Neural progenitor cell (in vitro differentiated cells): ENCODE results near the gene LRRC1. TPM values are rescaled to one million over a fixed set of nuclear protein-coding genes. Genes with fewer than 3 reads are reported as not detected.

ENCODE experiments used
- DNase-seq: peaks from one replicate; pipeline ENCODE4 v3.0.0-alpha.2; 2016; ENCODE audit warnings: low spot score
- H2AFZ ChIP-seq: fragments of 200-600 bp; sonication (generic); replicated peaks from 2 replicates; pipeline ENCODE4 v1.6.1; 2016; ENCODE audit warnings: antibody characterized with exemption
- H3F3A ChIP-seq: fragments of 200-600 bp; sonication (generic); 2 replicates; pipeline ENCODE4 v1.6.1; 2016; ENCODE audit warnings: antibody characterized with exemption, low read depth
- H3K27ac ChIP-seq: fragments of 200-600 bp; sonication (generic); 2 replicates; pipeline ENCODE4 v1.5.1; 2016; ENCODE audit warnings: mild to moderate bottlenecking
- H3K27me3 ChIP-seq: fragments of 200-600 bp; sonication (generic); 2 replicates; pipeline ENCODE4 v1.6.1; 2016; ENCODE audit warnings: mild to moderate bottlenecking, moderate library complexity
- H3K36me3 ChIP-seq: fragments of 200-600 bp; sonication (generic); 2 replicates; pipeline ENCODE4 v1.5.1; 2016
- H3K4me1 ChIP-seq: fragments of 200-600 bp; sonication (generic); 2 replicates; pipeline ENCODE4 v1.6.1; 2016; ENCODE audit warnings: mixed run types
- H3K4me2 ChIP-seq: fragments of 200-600 bp; sonication (generic); 2 replicates; pipeline ENCODE4 v1.6.1; 2016
- H3K4me3 ChIP-seq: fragments of 200-600 bp; sonication (generic); 2 replicates; pipeline ENCODE4 v1.5.1; 2016
- H3K79me2 ChIP-seq: fragments of 200-600 bp; sonication (generic); 2 replicates; pipeline ENCODE4 v1.6.1; 2016; ENCODE audit warnings: low read depth
- H3K9ac ChIP-seq: fragments of 200-600 bp; sonication (generic); 2 replicates; pipeline ENCODE4 v1.6.1; 2016
- H3K9me3 ChIP-seq: fragments of 200-600 bp; sonication (generic); 2 replicates; pipeline ENCODE4 v1.5.1; 2016; ENCODE audit warnings: low read depth
- H4K20me1 ChIP-seq: fragments of 200-600 bp; sonication (generic); 2 replicates; pipeline ENCODE4 v1.6.1; 2016; ENCODE audit warnings: low read depth
- H3K27ac Mint-ChIP-seq: 3 replicates; pipeline ENCODE4 v1.8.0; 2021; ENCODE audit warnings: mixed read lengths
- H3K27me3 Mint-ChIP-seq: 2 replicates; pipeline ENCODE4 v1.8.0; 2022; ENCODE audit warnings: low read depth, mild to moderate bottlenecking, inconsistent platforms, moderate library complexity, mixed read lengths; ENCODE audit not compliant: insufficient read depth
- H3K36me3 Mint-ChIP-seq: 3 replicates; pipeline ENCODE4 v1.8.0; 2021; ENCODE audit warnings: mixed read lengths
- H3K4me1 Mint-ChIP-seq: 3 replicates; pipeline ENCODE4 v1.8.0; 2021; ENCODE audit warnings: mixed read lengths
- H3K4me3 Mint-ChIP-seq: 3 replicates; pipeline ENCODE4 v1.8.0; 2021; ENCODE audit warnings: mild to moderate bottlenecking, moderate library complexity, mixed read lengths
- H3K9me3 Mint-ChIP-seq: 3 replicates; pipeline ENCODE4 v1.8.0; 2020; ENCODE audit warnings: mixed read lengths
- CTCF ChIP-seq: fragments of 200-600 bp; sonication (generic); IDR thresholded peaks from 2 replicates; pipeline ENCODE4 v1.5.1; 2017; ENCODE audit warnings: antibody characterized with exemption, mild to moderate bottlenecking
- EZH2 ChIP-seq: fragments of 200-600 bp; sonication (generic); IDR thresholded peaks from 2 replicates; pipeline ENCODE4 v1.6.1; 2017; ENCODE audit warnings: antibody characterized with exemption, mild to moderate bottlenecking, moderate library complexity
- EZH2phosphoT487 ChIP-seq: fragments of 200-600 bp; sonication (generic); IDR thresholded peaks from 2 replicates; pipeline ENCODE4 v1.6.1; 2017; ENCODE audit warnings: antibody characterized with exemption
- total RNA-seq: library from RNA; depleted of rRNA; stranded (reverse); fragments of >200 nt; gene quantifications from 2 replicates; pipeline ENCODE4 v1.2.3, GENCODE V29; 2015; ENCODE audit warnings: low replicate concordance

The LRRC1 gene
- total RNA-seq, 1 donor from 2014 or later: 14.0 TPM

- H3K9ac ChIP-seq: no peak overlapping the region
- H3K4me3 ChIP-seq: no peak overlapping the region
- no peak overlapping the region for H3K27ac ChIP-seq
- H4K20me1 ChIP-seq: no peaks in the 10 kb centered on the region
- Mint-ChIP-seq H3K4me1 (peaks cover 3% of the 10 kb centered on the region), H3K4me3 (no peak overlapping the region), H3K27me3 (no peaks in the 10 kb centered on the region), H3K9me3 (peaks cover 6% of the 10 kb centered on the region), H3K27ac (no peak overlapping the region), H3K36me3 (peaks cover 2% of the 10 kb centered on the region)
- no peaks in the 10 kb centered on the region for H3K27me3 ChIP-seq
- H3K9me3 ChIP-seq: no peaks in the 10 kb centered on the region
- H2AFZ ChIP-seq: no peak overlapping the region
- no peak for DNase-seq
- no peak overlapping the region for H3K4me2 ChIP-seq
- H3K36me3 ChIP-seq: no peaks in the 10 kb centered on the region
- TF ChIP-seq EZH2phosphoT487 (no peak), CTCF (no peak), EZH2 (no peak)
- H3K79me2 ChIP-seq: no peaks in the 10 kb centered on the region
- no peaks in the 10 kb centered on the region for H3F3A ChIP-seq
- H3K4me1 ChIP-seq: no peaks in the 10 kb centered on the region
Measured at GRCh38 chr6:53929821-53930120, 135.0 kb downstream of the LRRC1 start.

- no peak overlapping the region for H3K9ac ChIP-seq
- no peak for TF ChIP-seq EZH2
- TF ChIP-seq EZH2phosphoT487: no peak
- no peak for TF ChIP-seq CTCF
Measured at GRCh38 chr6:53930330-53930729, 135.5 kb downstream of the LRRC1 start.

GRCh38 chr6:53931086-53931485 is 136.3 kb downstream of the LRRC1 start:
- peaks cover 2% of the 10 kb centered on the region for H3K36me3 Mint-ChIP-seq
- no peaks in the 10 kb centered on the region for H3K4me1 ChIP-seq
- H3K4me3 Mint-ChIP-seq: no peak overlapping the region
- H3K79me2 ChIP-seq: no peaks in the 10 kb centered on the region
- DNase-seq: no peak
- no peaks in the 10 kb centered on the region for H3K9me3 ChIP-seq
- no peak for TF ChIP-seq EZH2phosphoT487
- H3K27ac Mint-ChIP-seq: no peak overlapping the region
- no peak overlapping the region for H3K27ac ChIP-seq
- no peak overlapping the region for H3K4me3 ChIP-seq
- no peaks in the 10 kb centered on the region for H3K27me3 Mint-ChIP-seq
- no peaks in the 10 kb centered on the region for H3F3A ChIP-seq
- no peaks in the 10 kb centered on the region for H3K36me3 ChIP-seq
- peaks cover 3% of the 10 kb centered on the region for H3K4me1 Mint-ChIP-seq
- H3K4me2 ChIP-seq: no peak overlapping the region
- H4K20me1 ChIP-seq: no peaks in the 10 kb centered on the region
- no peaks in the 10 kb centered on the region for H3K27me3 ChIP-seq
- H2AFZ ChIP-seq: no peak overlapping the region
- H3K9me3 Mint-ChIP-seq: peaks cover 6% of the 10 kb centered on the region
- H3K9ac ChIP-seq: no peak overlapping the region

More at GRCh38 chr6:53930330-53930729, 135.5 kb downstream of the LRRC1 start:
- Histone ChIP-seq H3K79me2 (no peaks in the 10 kb centered on the region), H3K27me3 (no peaks in the 10 kb centered on the region), H3K4me3 (no peak overlapping the region), H3K27ac (no peak overlapping the region), H3K9me3 (no peaks in the 10 kb centered on the region), H2AFZ (no peak overlapping the region), H3K4me1 (no peaks in the 10 kb centered on the region), H3K36me3 (no peaks in the 10 kb centered on the region), H3F3A (no peaks in the 10 kb centered on the region), H3K4me2 (no peak overlapping the region), H4K20me1 (no peaks in the 10 kb centered on the region)
- DNase-seq: no peak
- no peak overlapping the region for H3K4me3 Mint-ChIP-seq
- H3K9me3 Mint-ChIP-seq: peaks cover 6% of the 10 kb centered on the region
- H3K36me3 Mint-ChIP-seq: peaks cover 2% of the 10 kb centered on the region
- H3K27me3 Mint-ChIP-seq: no peaks in the 10 kb centered on the region
- no peak overlapping the region for H3K27ac Mint-ChIP-seq
- H3K4me1 Mint-ChIP-seq: peaks cover 3% of the 10 kb centered on the region

- no peak overlapping the region for H3K27ac Mint-ChIP-seq
- H3K9me3 Mint-ChIP-seq: peaks cover 6% of the 10 kb centered on the region
- Histone ChIP-seq H3K4me2 (no peak overlapping the region), H3K27ac (no peak overlapping the region), H3K4me1 (no peaks in the 10 kb centered on the region), H3K79me2 (no peaks in the 10 kb centered on the region), H3K36me3 (no peaks in the 10 kb centered on the region), H4K20me1 (no peaks in the 10 kb centered on the region), H2AFZ (no peak overlapping the region), H3K9ac (no peak overlapping the region), H3K4me3 (no peak overlapping the region), H3K9me3 (no peaks in the 10 kb centered on the region), H3F3A (no peaks in the 10 kb centered on the region), H3K27me3 (no peaks in the 10 kb centered on the region)
- no peaks in the 10 kb centered on the region for H3K4me1 Mint-ChIP-seq
- peaks cover 2% of the 10 kb centered on the region for H3K36me3 Mint-ChIP-seq
- TF ChIP-seq CTCF (no peak), EZH2phosphoT487 (no peak), EZH2 (no peak)
- no peak overlapping the region for H3K4me3 Mint-ChIP-seq
- no peak for DNase-seq
- no peaks in the 10 kb centered on the region for H3K27me3 Mint-ChIP-seq
Measured at GRCh38 chr6:53932516-53932915, 137.7 kb downstream of the LRRC1 start.
